ENCODE measurements around the gene CDC42. TPM values are rescaled to one million over a fixed set of nuclear protein-coding genes. Genes with fewer than 3 reads are reported as not detected.

CDC42 gene
- total and polyA plus RNA-seq, 2 of the 4 experiments (the other 2 are of a cell fraction) = 162 to 609 TPM

GRCh38 chr1:22030473-22030872 is 22.0 kb upstream of the CDC42 start:
- WGBS, 2 experiments (ENCODE audit: extremely low coverage in 2 of 2, insufficient read length in 1 of 2) = 85% methylated on average over 2 of the region's 3 CpGs; no CpG with 5 or more reads in 1 of the 2 experiments
- CTCF ChIA-PET = no interaction called here
- no peak for DNase-seq

More at GRCh38 chr1:22030473-22030872, 22.0 kb upstream of the CDC42 start:
- POLR2A ChIA-PET (ENCODE audit: unreplicated experiment) = no interaction called here
- in situ Hi-C loops (cut with MboI; ENCODE audit: low sequenced_read_pairs) = no loop called here
- Histone ChIP-seq H3K4me3 (ENCODE audit: insufficient read depth, low read depth, low read length) (no peak overlapping the region), H2BK5ac (ENCODE audit: low read depth, low read length, poor library complexity, severe bottlenecking) (no peak overlapping the region), H3K27ac (ENCODE audit: insufficient read depth, low read length) (no peak overlapping the region), H3K79me1 (ENCODE audit: low read depth in 1 of 2, low read length in 2 of 2) (peaks cover 0 to 10% of the 10 kb centered on the region in 2 experiments; a peak in 3 of 4 replicates), H3K23ac (ENCODE audit: low read depth, low read length) (no peak overlapping the region), H4K5ac (ENCODE audit: low read depth, low read length) (no peak overlapping the region), H2AK5ac (ENCODE audit: low read depth, low read length) (no peak overlapping the region), H3K4me1 (ENCODE audit: control insufficient read depth, insufficient read depth, low read length) (0 out of 2 replicates have a peak, but pooled peaks cover 1% of the 10 kb centered on the region), H3K9me3 (ENCODE audit: control insufficient read depth, insufficient read depth, low read length) (no peaks in the 10 kb centered on the region), H3K27me3 (ENCODE audit: control insufficient read depth, insufficient read depth, low read length) (no peaks in the 10 kb centered on the region), H2AK9ac (replicated peaks; ENCODE audit: low read depth, low read length, poor library complexity) (no peak overlapping the region), H3K9me1 (ENCODE audit: insufficient read depth, low read length) (no peaks in the 10 kb centered on the region), H3K18ac (ENCODE audit: low read depth, low read length) (no peak overlapping the region), H4K91ac (ENCODE audit: insufficient read depth, low read depth, low read length) (no peak overlapping the region), H3K14ac (replicated peaks; ENCODE audit: low read depth, low read length) (no peak overlapping the region), H3K36me3 (ENCODE audit: control insufficient read depth, insufficient read depth, low read length) (0 out of 2 replicates have a peak, but pooled peaks cover 1% of the 10 kb centered on the region), H3K9ac (ENCODE audit: low read depth, low read length) (no peak overlapping the region), H2AFZ (replicated peaks; ENCODE audit: low read length, poor library complexity) (no peak overlapping the region), H2BK120ac (ENCODE audit: low read depth, low read length) (no peak overlapping the region), H2BK15ac (ENCODE audit: low read depth, low read length) (no peak overlapping the region), H2BK20ac (ENCODE audit: low read depth, low read length) (no peak overlapping the region), H3K4me2 (ENCODE audit: low read depth, low read length) (no peak overlapping the region), H3K56ac (ENCODE audit: extremely low read depth, insufficient read depth, low read length) (no peak overlapping the region), H4K8ac (ENCODE audit: low read depth in 2 of 2, low read length in 2 of 2) (no peak overlapping the region), H4K20me1 (ENCODE audit: insufficient read depth, low read length) (peaks cover 6% of the 10 kb centered on the region; the same call in 1 of the 2 replicates), H3K4ac (ENCODE audit: low read depth, low read length) (no peak overlapping the region)
- no peak for ATAC-seq (ENCODE audit: low read depth)
- BruUV-seq (replicated peaks) = no TSS peak
- intact Hi-C loops (cut with micrococcal nuclease) = no loop called here
- no peak for TF ChIP-seq CEBPB (IDR thresholded peaks at IDR 0.05; ENCODE audit: low read depth, low read length)
- no peak for TF ChIP-seq ELK1 (IDR thresholded peaks at IDR 0.05; ENCODE audit: borderline replicate concordance, low read depth, low read length)
- TF ChIP-seq CHD1 (IDR thresholded peaks at IDR 0.05; ENCODE audit: low read depth, low read length) = no peak
- TF ChIP-seq RAD21 (IDR thresholded peaks at IDR 0.05; ENCODE audit: low read length) = no peak
- TF ChIP-seq, protein P1, sequence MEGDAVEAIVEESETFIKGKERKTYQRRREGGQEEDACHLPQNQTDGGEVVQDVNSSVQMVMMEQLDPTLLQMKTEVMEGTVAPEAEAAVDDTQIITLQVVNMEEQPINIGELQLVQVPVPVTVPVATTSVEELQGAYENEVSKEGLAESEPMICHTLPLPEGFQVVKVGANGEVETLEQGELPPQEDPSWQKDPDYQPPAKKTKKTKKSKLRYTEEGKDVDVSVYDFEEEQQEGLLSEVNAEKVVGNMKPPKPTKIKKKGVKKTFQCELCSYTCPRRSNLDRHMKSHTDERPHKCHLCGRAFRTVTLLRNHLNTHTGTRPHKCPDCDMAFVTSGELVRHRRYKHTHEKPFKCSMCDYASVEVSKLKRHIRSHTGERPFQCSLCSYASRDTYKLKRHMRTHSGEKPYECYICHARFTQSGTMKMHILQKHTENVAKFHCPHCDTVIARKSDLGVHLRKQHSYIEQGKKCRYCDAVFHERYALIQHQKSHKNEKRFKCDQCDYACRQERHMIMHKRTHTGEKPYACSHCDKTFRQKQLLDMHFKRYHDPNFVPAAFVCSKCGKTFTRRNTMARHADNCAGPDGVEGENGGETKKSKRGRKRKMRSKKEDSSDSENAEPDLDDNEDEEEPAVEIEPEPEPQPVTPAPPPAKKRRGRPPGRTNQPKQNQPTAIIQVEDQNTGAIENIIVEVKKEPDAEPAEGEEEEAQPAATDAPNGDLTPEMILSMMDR (conservative IDR thresholded peaks at IDR 0.05; ENCODE audit: low read depth, low read length) = no peak
- dilution Hi-C loops (cut with HindIII; ENCODE audit: low sequenced_read_pairs, unreplicated experiment) = no loop called here

Data from IMR-90 (cell line).